HG03108 (cell line): ENCODE data around the gene EVC.

Experiments
- ATAC-seq: cut with Tn5 transposase; IDR thresholded peaks from one replicate; pipeline ENCODE4 v1.9.1; 2021; ENCODE audit warnings: moderate library complexity; ENCODE audit not compliant: unreplicated experiment

EVC gene

DNA sequence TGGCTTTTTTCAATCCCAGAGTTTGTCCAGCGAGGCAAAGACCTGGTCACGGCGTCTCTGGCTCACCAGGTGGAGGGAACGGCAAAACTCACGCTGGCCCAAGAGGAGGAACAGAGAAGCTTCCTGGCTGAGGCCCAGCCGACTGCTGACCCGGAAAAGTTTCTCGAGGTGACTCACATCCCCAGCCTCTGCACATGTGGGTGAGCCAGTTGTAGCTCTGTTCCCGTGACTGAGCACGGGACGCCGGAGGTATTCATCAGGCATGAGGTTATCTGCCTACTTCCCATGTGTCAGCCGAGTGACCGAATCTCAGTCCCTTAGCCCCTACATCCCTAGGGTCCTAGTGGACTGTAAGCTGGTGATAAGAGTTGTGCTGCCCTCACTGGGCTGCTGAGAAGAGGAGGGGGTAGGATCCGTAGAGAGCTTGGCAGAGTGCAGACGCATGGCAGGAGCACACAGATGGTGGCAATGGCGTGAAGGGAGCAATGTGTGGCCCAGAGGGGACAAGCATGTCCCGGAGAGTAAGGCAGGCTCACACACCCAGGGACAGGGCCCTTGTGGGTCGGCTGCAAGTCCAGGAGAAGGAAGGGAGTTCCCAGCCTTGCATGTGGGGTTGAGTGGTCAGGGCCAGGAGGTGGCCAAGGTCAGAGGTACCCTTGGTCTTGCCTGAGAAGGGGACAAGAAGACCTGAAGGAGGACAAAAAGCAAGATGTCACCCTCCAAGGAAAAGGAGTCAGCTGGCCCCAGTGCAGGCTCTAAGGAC is 42.9 kb downstream of the EVC start:
- no peak for ATAC-seq

DNA sequence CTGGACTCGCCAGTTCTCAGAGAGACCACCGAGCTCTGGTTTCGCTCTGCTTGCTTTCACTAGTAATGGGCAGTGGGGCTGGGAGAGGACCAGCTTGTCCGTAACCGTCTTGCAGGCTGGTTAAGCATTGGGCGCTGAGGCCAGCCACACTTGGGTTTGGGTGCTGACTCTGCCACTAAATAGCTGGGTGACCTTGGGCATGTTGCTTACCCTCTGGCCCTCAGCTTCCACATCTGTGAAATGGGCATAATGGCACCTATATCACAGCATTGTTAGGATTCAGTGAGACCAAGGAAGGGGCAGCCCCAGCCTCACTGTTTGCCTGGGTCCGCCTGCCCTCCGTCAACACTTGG is 43.5 kb downstream of the EVC start:
- no peak for ATAC-seq

DNA sequence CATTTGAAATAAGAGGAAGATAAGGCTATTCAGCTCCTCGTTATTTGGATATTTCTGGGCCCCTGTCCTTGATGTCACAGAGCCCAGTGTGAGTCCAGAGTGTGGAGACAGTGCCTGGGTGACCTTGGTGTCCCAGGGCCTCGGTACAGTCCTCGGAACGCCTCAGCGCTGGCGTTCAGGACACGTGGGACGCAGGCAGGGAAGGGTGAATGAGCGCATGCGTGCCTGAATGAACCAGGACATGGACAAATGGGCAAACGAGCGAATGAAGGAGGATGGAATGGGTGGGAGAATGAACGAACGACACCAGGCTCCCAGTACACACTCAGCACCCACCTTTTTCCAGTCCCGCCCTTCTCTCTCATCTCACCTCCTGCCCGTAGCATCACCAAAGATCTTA is 44.2 kb downstream of the EVC start:
- no peak for ATAC-seq

DNA sequence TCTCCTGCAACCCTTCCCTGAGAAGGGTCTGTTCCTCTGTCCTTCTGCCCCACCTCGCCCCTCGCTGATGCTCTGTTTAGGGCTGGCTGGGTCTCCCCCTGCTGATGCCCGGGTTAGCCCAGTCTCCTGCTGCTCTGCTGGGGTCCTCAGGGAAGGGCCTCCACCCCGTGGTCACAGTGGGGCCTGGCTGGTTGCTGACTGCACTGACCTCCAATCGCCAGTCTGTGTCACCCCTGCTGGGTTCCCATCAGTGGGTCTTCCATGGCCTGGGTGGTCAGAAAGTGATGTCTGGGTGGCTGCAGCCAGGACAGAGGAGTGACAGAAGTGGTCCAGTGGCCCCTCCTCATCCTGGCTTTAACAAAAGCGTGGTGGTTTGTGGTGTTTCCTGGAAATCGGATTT is 44.7 kb downstream of the EVC start:
- ATAC-seq = no peak

GRCh38 chr4:5756271-5756670 is 45.3 kb downstream of the EVC start:
- ATAC-seq = no peak

DNA sequence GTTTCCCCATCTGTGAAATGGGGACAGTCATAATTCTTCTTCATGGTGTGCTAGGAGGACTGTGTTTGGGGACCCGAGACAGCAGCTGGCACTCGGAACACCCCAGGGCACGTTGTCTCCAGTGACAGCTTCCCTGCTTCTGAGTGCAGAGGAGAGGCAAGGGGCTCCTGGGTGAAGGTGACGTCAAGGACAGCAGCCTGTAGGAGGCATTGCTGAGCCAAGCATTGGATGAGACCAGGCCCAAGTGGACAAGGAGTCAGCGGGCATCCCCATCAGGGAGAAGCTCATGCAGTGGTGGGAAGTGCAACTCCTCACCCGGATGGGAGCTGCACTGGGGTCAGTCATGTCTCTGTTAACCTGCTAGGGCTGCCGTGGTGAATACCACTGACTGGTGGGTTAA is 46.1 kb downstream of the EVC start:
- no peak for ATAC-seq

DNA sequence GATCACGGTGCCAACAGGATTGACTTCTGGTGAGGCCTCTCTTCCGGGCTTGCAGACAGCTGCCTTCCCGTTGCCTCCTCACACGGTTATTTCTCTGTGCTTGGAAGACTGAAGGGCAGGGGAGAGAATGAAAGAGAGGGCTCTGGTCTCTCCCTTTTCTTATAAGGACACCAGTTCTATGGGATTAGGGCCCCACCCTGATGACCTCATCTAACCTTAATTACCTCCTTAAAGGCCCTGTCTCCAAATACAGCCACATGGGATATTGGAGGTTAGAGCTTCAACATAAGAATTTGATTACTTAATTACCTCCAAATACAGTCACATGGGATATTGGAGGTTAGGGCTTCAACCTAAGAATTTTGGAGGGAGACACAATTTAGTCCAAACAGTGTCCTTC is 46.5 kb downstream of the EVC start:
- ATAC-seq = no peak

DNA sequence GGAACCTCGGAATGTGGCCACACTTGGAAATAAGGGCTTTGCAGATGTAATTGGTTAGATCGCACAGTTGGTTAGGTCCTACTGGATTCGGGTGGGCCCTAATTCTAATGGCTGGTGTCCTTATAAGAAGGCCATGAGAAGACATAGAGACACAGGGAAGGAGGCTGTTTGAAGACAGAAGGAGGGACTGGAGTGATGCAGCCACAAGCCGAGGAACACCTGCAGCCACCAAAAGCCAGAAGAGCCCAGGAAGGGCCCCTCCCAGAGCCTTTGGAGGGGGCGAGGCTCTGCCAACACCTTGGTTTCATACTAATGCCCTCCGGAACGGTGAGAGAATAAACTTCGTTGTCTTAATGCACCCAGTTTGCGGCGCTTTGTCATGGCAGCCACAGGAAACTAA is 47.0 kb downstream of the EVC start:
- ATAC-seq = no peak

DNA sequence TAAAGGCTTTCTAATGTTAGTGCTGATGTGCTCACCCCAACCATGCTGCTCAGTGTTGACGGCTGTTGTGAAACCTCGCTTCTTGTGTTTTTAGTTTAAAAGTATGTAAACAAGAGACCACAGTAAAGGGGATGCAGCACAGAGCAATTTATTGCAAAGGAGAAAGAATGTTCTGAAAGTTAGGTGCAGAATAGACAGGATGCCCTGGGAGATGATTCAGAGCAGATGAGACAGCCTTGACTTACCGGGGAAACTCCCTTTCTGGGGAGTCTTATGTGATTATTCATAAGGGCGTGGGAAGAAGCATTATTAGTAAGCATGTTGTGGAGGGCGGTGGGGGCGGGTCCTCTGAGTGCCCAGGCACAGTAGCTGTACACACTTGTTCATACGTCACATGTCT is 47.7 kb downstream of the EVC start:
- ATAC-seq = peak; percentile 59

DNA sequence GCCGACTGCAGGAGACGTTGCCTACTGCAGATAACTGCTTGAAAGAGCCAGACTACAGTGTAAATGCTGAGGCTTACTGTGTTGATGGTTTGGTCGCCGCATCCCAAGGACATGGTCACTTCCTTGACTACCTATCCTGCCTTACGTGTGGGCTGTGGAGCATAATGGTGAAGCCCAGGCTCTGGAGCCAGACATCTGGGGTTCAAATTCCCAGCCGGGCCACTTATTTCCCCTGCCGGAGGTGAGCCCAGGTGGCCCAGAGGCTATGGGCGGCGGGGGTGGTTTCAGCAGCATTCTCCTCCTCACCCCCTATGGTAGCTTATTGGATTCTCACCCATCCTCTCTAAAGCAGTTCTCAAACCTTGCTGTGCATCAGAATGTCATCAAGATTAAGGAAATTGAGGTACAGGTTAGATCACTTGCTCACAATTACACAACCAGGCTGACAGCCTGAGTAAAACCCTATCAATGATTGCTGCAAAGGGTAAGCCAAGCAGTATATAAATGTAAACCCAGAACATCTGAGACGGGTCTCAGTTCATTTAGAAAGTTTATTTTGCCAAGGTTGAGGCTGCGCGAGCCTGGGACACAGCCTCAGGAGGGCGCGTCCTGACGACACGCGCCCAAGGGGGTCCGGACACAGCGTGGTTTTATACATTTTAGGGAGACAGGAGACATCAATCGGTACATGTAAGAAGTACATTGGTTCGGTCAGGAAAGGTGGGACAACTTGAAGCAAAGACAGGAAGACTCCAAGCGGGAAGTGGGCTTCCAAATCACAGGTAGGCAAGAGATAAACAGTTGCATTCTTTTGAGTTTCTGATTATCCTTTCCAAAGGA is 48.5 kb downstream of the EVC start:
- no peak for ATAC-seq

DNA sequence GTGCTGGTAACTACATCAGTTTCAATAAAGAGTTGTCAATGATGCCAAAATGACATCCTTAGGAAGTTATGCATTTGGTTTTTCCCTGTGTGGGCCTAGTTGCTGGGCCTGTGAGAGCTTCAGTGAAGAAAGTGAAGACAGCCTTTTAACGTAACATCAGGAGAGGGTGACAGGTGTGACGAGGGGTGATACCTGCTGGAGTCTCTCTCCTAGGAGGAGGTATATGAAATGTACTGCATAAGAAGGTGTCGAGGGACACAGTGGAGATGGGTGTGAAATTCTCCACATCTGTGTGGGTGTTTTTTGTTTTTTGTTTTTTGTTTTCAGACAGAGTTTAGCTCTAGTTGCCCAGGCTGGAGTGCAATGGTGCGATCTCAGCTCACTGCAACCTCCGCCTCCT is 49.2 kb downstream of the EVC start:
- no peak for ATAC-seq

DNA sequence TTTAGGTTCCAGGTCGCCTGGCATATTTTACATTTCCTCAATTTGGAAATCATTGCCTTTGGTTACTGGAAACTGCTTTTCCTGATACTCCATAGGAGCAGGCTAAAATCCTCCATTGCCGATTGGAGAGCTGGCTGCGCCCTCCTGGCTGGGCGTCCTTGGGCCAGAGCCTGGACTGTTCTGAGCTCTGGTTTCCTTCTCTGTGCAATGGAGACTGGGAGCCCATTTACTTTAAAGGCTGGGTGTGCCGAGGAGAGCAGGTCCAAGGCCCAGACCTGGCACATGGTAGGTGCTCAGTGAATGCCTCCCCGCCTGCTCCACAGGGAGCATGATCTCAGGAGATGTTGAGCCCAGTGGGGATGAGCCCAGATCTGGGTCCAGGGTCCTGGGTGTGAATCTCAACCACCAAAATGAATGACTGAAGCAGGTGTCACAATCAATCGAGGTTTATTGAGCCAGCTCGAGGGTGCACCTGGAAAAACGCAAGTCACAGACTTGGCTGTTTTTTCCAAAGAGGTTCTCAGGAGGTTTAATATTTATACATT is 50.0 kb downstream of the EVC start:
- no peak for ATAC-seq

- no peak for ATAC-seq
Observed at GRCh38 chr4:5770051-5770450, 59.0 kb downstream of the EVC start.

DNA sequence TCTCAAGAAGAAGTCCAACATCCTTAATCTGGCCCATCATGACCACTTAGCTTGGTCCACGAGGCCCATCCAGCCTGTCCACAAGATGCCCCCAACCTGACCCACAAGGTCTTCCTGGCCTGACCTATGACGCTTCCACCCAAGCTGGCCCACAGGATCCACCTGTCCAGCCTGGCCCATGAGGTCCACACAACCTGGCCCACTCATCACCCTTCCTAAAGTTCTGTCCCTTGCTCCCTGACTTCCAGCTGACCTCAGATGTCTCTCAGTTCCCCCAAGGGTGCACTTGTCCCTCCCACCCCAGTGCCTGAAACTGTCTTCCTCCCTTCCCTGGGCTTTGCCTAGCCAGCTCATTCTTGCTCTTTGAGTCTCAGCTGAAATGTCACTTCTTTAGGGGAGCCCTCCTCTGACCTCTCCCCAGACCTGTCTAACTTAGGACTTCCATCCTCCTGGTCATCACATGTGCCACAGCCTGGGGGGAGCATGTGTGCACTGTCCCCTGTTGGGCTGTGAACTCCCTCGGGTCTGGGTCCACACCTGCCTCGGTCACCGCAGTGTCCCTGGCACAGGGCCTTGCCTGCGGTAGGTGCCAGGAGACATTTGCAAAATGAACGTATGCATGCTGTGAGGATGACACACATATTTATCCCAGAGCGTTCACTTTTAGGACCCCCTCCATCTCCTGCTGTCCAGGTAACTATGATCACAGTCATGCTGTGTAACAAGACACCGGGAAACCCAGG is 61.7 kb downstream of the EVC start:
- no peak for ATAC-seq

DNA sequence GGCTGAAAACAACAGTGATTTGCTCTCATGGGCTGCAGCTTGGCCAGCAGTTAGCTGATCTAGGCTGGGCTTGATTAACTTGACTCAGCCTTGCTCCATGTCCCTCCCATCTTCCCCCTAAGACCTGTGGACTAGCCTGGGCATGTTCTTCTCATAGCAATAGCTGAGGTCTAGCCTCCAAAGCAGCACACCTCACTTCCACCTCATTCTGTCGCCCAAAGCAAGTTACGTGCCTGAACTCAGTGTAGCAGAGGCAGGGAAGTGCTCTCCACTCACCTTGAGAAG is 62.2 kb downstream of the EVC start:
- ATAC-seq = no peak

GRCh38 chr4:5774416-5775036 is 63.5 kb downstream of the EVC start:
- ATAC-seq = no peak

GRCh38 chr4:5776510-5776909 is 65.5 kb downstream of the EVC start:
- ATAC-seq = no peak

- ATAC-seq = no peak
Observed at GRCh38 chr4:5780831-5781480, 70.0 kb downstream of the EVC start.

DNA sequence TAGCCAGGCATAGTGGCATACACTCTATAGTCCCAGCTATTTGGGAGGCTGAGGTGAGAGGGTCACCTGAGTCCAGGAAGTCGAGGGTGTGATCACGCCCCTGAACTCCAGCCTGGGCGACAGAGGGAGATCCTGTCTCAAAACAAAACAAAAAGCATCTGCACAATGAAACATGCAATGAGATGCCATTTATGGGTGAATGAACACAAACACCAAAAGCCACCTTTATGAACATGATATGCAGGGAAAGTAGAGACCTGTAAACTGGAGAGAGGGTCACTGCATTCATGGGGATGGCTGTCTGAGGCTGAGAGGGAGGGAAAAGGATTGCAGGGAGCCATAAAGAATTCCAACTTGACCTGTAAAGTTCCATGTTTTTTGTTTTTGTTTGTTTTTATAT is 70.7 kb downstream of the EVC start:
- no peak for ATAC-seq

DNA sequence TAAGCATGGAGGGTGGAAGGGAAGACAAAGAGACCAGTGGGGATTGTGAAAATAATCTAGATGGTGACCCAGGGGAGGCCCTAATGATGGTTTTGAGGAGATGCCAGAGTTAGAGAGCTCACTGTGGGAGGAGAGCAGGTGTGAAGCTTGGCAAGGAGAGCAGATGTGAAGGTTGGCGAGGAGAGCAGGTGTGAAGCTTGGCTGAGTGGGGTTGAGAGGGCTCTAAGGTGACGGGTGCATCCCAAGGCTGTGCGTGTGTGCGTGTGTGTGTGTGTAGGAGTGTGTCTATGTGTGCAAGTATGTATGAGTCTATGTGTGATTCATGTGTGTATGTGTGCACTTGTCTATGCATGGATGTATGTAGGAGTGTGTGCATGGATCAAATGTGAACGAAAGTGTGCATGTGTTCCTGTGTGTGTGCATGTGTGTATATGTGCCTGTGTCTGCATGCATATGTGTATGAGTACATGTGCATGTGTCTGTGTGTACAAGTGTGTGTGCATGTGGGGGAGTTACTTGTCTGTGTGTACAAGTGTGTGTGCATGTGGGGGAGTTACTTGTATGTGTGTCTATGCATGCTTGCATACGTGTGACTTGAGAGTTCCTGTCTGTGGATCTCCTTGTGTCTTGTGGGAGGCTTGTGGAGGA is 72.0 kb downstream of the EVC start:
- ATAC-seq = no peak
